ENCODE measurements around the gene CNTFR. TPM values are rescaled to one million over a fixed set of nuclear protein-coding genes. Genes with fewer than 3 reads are reported as not detected.
A peak's percentile ranks its signal among the peaks of the same experiment; 100 is the strongest.

CNTFR gene
- total RNA-seq, 1 experiment from 2014 or later: 2.7 TPM

GRCh38 chr9:34510497-34511468 lies 78.7 kb downstream of the CNTFR start:
- Histone ChIP-seq H3K36me3 (ENCODE audit: control insufficient read depth, insufficient read depth, low read length) (no peaks in the 10 kb centered on the region), H3K27me3 (ENCODE audit: control insufficient read depth, insufficient read depth, low read length) (no peaks in the 10 kb centered on the region), H3K27ac (ENCODE audit: low read length) (no peak overlapping the region), H3K4me1 (ENCODE audit: control insufficient read depth, insufficient read depth, low read length) (no peaks in the 10 kb centered on the region), H3K4me3 (ENCODE audit: low read depth in 2 of 2, low read length in 2 of 2) (no peak overlapping the region), H3K9me3 (ENCODE audit: control insufficient read depth, insufficient read depth, low read depth, low read length) (no peaks in the 10 kb centered on the region)
- ChIA-PET POLR2A (interaction anchor here (0.6 kb wide), 1 partner anchor 37 kb away, joined by 3 read pairs; no protein-coding TSS in a partner anchor), CTCF (no interaction called here)
- in situ Hi-C loops (cut with HindIII; ENCODE audit: low pct_unique_long_range_greater_than_20kb, low sequenced_read_pairs): no loop called here
- no peak for DNase-seq (ENCODE audit: low read depth, low spot score)
- TF ChIP-seq CTCF (IDR thresholded peaks at IDR 0.05): no peak
- no peak for TF ChIP-seq TCF7L2 (IDR thresholded peaks at IDR 0.05; ENCODE audit: low read depth, low read length)
- no peak for TF ChIP-seq POLR2AphosphoS5 (IDR thresholded peaks at IDR 0.05; ENCODE audit: low read depth, low read length)
- no peak for TF ChIP-seq REST (IDR thresholded peaks at IDR 0.05; ENCODE audit: insufficient read depth in 1 of 2, low read depth in 2 of 2, low read length in 1 of 2)
- TF ChIP-seq SIN3A (IDR thresholded peaks at IDR 0.05; ENCODE audit: borderline replicate concordance, insufficient read depth, low read depth, low read length): no peak
- no TSS peak for BruUV-seq (replicated peaks)
- intact Hi-C loops (cut with micrococcal nuclease; ENCODE audit: unreplicated experiment): no loop called here
- ATAC-seq: peak; percentile 6; the same call in 1 of the 2 replicates

- H3K27ac ChIP-seq (ENCODE audit: low read length): no peak overlapping the region
- ATAC-seq: no peak
- ChIA-PET POLR2A (no interaction called here), CTCF (no interaction called here)
- no peaks in the 10 kb centered on the region for H3K36me3 ChIP-seq (ENCODE audit: control insufficient read depth, insufficient read depth, low read length)
- H3K9me3 ChIP-seq (ENCODE audit: control insufficient read depth, insufficient read depth, low read depth, low read length): no peaks in the 10 kb centered on the region
- DNase-seq (ENCODE audit: low read depth, low spot score): no peak
- H3K27me3 ChIP-seq (ENCODE audit: control insufficient read depth, insufficient read depth, low read length): no peaks in the 10 kb centered on the region
- no TSS peak for BruUV-seq (replicated peaks)
- H3K4me1 ChIP-seq (ENCODE audit: control insufficient read depth, insufficient read depth, low read length): no peaks in the 10 kb centered on the region
- no peak overlapping the region for H3K4me3 ChIP-seq (ENCODE audit: low read depth in 2 of 2, low read length in 2 of 2)
- intact Hi-C loops (cut with micrococcal nuclease; ENCODE audit: unreplicated experiment) (no loop called here), in situ Hi-C loops (cut with HindIII; ENCODE audit: low pct_unique_long_range_greater_than_20kb, low sequenced_read_pairs) (no loop called here)
- TF ChIP-seq CTCF (IDR thresholded peaks at IDR 0.05): no peak
- TF ChIP-seq REST (IDR thresholded peaks at IDR 0.05; ENCODE audit: insufficient read depth in 1 of 2, low read depth in 2 of 2, low read length in 1 of 2): no peak
Measured at GRCh38 chr9:34508951-34509350, 80.6 kb downstream of the CNTFR start.
